T-helper 1 cell treated with Interleukin-12 subunit alpha and Interleukin-12 subunit beta and Interleukin-4 antibody, amounts not matched to agents 30 μg/mL and 1 μg/mL, for 36 hours (primary cell): ENCODE measurements around the gene SIAH3.

Source experiments
- H3K27ac Mint-ChIP-seq: one replicate; pipeline ENCODE4 v1.8.0; 2021; ENCODE audit warnings: mild to moderate bottlenecking, mixed read lengths
- H3K27me3 Mint-ChIP-seq: one replicate; pipeline ENCODE4 v1.8.0; 2021; ENCODE audit warnings: low read depth, mixed read lengths
- H3K36me3 Mint-ChIP-seq: one replicate; pipeline ENCODE4 v1.8.0; 2021; ENCODE audit warnings: low read depth, mixed read lengths
- H3K4me1 Mint-ChIP-seq: one replicate; pipeline ENCODE4 v1.8.0; 2021; ENCODE audit warnings: low read depth, mixed read lengths
- H3K4me3 Mint-ChIP-seq: one replicate; pipeline ENCODE4 v1.8.0; 2021; ENCODE audit warnings: mild to moderate bottlenecking, moderate library complexity, mixed read lengths
- H3K9me3 Mint-ChIP-seq: one replicate; pipeline ENCODE4 v1.8.0; 2021; ENCODE audit warnings: mixed read lengths

Gene SIAH3, protein sequence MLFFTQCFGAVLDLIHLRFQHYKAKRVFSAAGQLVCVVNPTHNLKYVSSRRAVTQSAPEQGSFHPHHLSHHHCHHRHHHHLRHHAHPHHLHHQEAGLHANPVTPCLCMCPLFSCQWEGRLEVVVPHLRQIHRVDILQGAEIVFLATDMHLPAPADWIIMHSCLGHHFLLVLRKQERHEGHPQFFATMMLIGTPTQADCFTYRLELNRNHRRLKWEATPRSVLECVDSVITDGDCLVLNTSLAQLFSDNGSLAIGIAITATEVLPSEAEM

DNA sequence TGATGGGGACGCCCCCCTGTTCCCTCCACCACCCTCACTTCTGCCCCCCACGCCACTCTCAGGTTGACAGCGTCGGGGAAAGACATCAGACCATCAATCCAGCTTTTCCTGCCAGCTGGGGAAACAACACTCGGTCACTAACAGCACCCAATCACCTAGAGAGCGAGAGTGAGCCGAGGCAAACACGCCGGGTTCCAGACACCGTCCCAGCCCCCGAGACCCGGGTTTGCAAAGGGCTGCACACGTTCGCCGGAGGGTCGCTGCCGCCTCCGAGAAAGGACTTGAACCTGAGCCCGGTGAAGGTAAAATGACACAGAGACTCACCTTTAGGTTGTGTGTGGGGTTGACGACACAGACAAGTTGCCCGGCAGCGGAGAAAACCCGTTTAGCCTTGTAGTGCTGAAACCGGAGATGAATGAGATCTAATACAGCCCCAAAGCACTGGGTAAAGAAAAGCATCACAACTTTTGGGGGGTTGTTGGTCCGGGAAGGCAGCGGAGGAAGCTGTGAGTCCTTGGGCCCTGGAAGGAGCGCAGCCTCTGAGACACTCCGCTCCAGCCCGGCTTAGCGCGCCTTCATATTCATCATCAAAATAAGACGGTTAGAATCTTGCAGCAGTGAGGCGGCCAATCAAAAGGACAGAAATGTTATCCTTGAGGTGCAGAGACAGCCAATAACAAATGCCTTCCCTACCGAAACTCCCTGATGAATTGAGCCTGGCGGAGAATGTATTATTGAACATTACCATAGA, at the start of gene SIAH3:
Gene SIAH3, minus strand, starts transcription at position 583 of the 751 bp plus-strand sequence. Its CDS starts 124 bp downstream, at position 459.
- peaks cover 36% of the 10 kb centered on the region for H3K4me1 Mint-ChIP-seq
- peaks cover 64% of the 10 kb centered on the region for H3K27me3 Mint-ChIP-seq
- H3K36me3 Mint-ChIP-seq: no peaks in the 10 kb centered on the region
- H3K27ac Mint-ChIP-seq: no peak within 1 kb of the TSS
- H3K9me3 Mint-ChIP-seq: peaks cover 11% of the 10 kb centered on the region
- peak within 1 kb of the TSS; percentile 84 for H3K4me3 Mint-ChIP-seq

GRCh38 chr13:45899406-45899805, 47.9 kb upstream of the SIAH3 start:
- no peak overlapping the region for H3K27ac Mint-ChIP-seq
- no peak overlapping the region for H3K4me3 Mint-ChIP-seq
- H3K9me3 Mint-ChIP-seq: no peaks in the 10 kb centered on the region
- no peaks in the 10 kb centered on the region for H3K36me3 Mint-ChIP-seq
- H3K4me1 Mint-ChIP-seq: no peaks in the 10 kb centered on the region
- peaks cover 14% of the 10 kb centered on the region for H3K27me3 Mint-ChIP-seq

DNA sequence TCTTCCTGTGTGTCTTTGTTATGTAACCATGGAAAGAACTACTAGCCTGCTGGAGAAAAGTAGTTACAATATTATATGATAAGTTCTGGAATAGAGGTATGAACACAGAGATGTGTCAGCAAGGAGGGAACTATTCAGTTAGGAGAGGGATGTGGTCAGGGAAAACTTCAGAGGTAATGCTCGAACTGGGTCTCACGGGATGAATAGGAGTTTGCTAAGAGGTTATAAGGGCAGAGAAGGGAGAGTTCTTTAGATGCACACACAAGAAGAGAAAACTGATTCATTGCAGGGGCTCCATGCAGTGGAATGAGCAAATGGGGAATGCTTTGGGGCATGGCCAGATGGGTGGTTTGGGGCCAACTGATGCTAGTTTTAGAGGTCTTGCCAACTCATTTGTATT, 46.0 kb upstream of the SIAH3 start:
- no peak overlapping the region for H3K4me3 Mint-ChIP-seq
- no peaks in the 10 kb centered on the region for H3K9me3 Mint-ChIP-seq
- no peaks in the 10 kb centered on the region for H3K36me3 Mint-ChIP-seq
- H3K27ac Mint-ChIP-seq: no peak overlapping the region
- no peaks in the 10 kb centered on the region for H3K4me1 Mint-ChIP-seq
- peaks cover 11% of the 10 kb centered on the region for H3K27me3 Mint-ChIP-seq

DNA sequence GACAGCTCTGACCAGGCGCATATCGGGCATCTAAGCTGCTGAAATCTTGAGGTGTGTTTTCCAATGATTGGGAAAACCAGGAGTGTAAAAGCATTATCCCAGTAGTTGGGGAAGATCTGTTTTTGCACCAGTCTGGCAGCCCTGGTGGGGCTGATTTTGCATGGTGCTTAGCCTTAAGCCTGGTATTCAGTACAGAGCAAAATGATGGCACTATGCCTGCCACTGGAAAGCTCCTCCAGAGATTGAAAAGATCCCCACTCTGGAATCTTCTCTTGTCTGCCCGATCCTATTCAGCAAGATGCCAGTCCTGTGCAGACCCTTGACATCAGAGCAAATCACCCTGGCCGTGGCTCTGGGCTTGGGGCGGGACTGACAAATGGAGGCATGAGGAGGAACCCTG, 44.7 kb upstream of the SIAH3 start:
- Mint-ChIP-seq H3K27me3 (peaks cover 11% of the 10 kb centered on the region), H3K9me3 (no peaks in the 10 kb centered on the region), H3K4me3 (no peak overlapping the region), H3K36me3 (no peaks in the 10 kb centered on the region), H3K27ac (no peak overlapping the region), H3K4me1 (no peaks in the 10 kb centered on the region)

GRCh38 chr13:45895881-45896280, 44.3 kb upstream of the SIAH3 start:
- H3K27ac Mint-ChIP-seq: no peak overlapping the region
- H3K9me3 Mint-ChIP-seq: no peaks in the 10 kb centered on the region
- H3K27me3 Mint-ChIP-seq: peaks cover 11% of the 10 kb centered on the region
- H3K36me3 Mint-ChIP-seq: no peaks in the 10 kb centered on the region
- H3K4me3 Mint-ChIP-seq: no peak overlapping the region
- H3K4me1 Mint-ChIP-seq: no peaks in the 10 kb centered on the region

- Mint-ChIP-seq H3K4me1 (no peaks in the 10 kb centered on the region), H3K36me3 (no peaks in the 10 kb centered on the region), H3K9me3 (no peaks in the 10 kb centered on the region)
Observed at GRCh38 chr13:45892513-45892912, 41.0 kb upstream of the SIAH3 start.

GRCh38 chr13:45889590-45890243, 38.2 kb upstream of the SIAH3 start:
- no peaks in the 10 kb centered on the region for H3K9me3 Mint-ChIP-seq
- H3K27me3 Mint-ChIP-seq: peaks cover 3% of the 10 kb centered on the region
- H3K4me1 Mint-ChIP-seq: no peaks in the 10 kb centered on the region
- H3K4me3 Mint-ChIP-seq: no peak overlapping the region
- no peaks in the 10 kb centered on the region for H3K36me3 Mint-ChIP-seq
- no peak overlapping the region for H3K27ac Mint-ChIP-seq

More at GRCh38 chr13:45892513-45892912, 41.0 kb upstream of the SIAH3 start:
- Mint-ChIP-seq H3K27me3 (peaks cover under 1% of the 10 kb centered on the region), H3K4me3 (no peak overlapping the region), H3K27ac (no peak overlapping the region)

DNA sequence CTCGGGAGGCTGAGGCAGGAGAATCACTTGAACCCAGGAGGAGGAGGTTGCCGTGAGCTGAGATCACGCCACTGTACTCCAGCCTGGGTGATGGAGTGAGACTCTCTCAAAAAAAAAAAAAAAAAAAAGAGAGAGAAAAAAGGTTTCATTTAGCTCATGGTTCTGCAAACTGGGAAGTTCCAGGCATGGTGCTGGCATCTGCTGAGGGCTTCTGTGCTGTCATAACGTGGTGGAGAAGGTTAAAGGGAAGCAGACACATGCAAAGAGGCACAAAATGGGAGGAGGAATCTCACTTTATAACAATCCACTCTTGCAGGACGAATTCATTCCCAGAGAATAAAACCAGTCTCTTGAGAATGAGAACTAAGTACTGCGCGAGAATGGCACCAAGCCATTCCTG, 34.9 kb upstream of the SIAH3 start:
- H3K27me3 Mint-ChIP-seq: peaks cover 18% of the 10 kb centered on the region
- no peak overlapping the region for H3K27ac Mint-ChIP-seq
- no peaks in the 10 kb centered on the region for H3K36me3 Mint-ChIP-seq

GRCh38 chr13:45885194-45885593, 33.6 kb upstream of the SIAH3 start:
- Mint-ChIP-seq H3K4me3 (no peak overlapping the region), H3K36me3 (no peaks in the 10 kb centered on the region), H3K9me3 (no peaks in the 10 kb centered on the region), H3K27me3 (peaks cover 20% of the 10 kb centered on the region), H3K27ac (no peak overlapping the region), H3K4me1 (no peaks in the 10 kb centered on the region)

More for the DNA sequence above, 34.9 kb upstream of the SIAH3 start:
- Mint-ChIP-seq H3K4me1 (no peaks in the 10 kb centered on the region), H3K9me3 (no peaks in the 10 kb centered on the region), H3K4me3 (no peak overlapping the region)

DNA sequence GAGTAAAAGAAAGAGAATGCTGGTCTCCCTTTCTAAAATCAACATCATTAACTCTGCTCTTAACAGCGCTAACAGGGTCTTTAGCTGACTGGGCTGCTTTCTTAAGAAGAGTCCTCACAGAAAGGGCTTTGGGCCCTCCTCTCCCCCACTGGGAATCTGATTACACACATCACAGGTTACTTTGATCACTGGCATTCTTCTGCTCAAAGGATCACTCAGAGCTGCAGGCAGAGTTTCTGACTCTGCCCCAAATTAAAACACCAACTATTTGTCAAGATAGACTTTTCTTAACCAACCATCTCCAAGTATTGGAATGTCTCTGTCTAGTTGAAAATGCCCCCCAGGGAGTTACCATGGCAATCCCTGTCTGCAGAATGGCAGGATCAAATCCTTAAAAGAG, 31.1 kb upstream of the SIAH3 start:
- no peak overlapping the region for H3K4me3 Mint-ChIP-seq
- H3K9me3 Mint-ChIP-seq: no peaks in the 10 kb centered on the region
- H3K27ac Mint-ChIP-seq: no peak overlapping the region
- H3K36me3 Mint-ChIP-seq: no peaks in the 10 kb centered on the region
- H3K27me3 Mint-ChIP-seq: peaks cover 23% of the 10 kb centered on the region
- no peaks in the 10 kb centered on the region for H3K4me1 Mint-ChIP-seq

GRCh38 chr13:45881353-45881752, 29.8 kb upstream of the SIAH3 start:
- Mint-ChIP-seq H3K27me3 (peaks cover 23% of the 10 kb centered on the region), H3K9me3 (no peaks in the 10 kb centered on the region), H3K4me3 (no peak overlapping the region), H3K4me1 (no peaks in the 10 kb centered on the region), H3K27ac (no peak overlapping the region), H3K36me3 (no peaks in the 10 kb centered on the region)

DNA sequence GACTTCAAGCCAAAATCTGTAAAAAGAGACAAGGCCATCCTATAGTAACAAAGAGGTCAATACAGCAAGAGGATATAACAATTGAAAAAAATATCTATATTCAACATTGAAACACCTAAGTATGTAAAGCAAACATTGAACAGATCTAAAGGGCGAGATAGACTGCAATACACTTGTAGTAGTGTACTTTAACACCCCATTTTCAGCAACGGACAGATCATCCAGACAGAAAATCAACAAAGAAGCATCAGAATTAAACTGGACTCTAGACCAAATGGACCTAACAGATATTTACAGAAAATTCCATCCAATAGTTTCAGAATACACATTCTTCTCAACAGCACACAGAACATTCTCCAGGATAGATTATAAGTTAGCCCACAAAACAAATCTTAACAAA, 28.7 kb upstream of the SIAH3 start:
- Mint-ChIP-seq H3K27ac (no peak overlapping the region), H3K9me3 (no peaks in the 10 kb centered on the region), H3K4me1 (no peaks in the 10 kb centered on the region), H3K4me3 (no peak overlapping the region), H3K27me3 (peaks cover 23% of the 10 kb centered on the region), H3K36me3 (no peaks in the 10 kb centered on the region)

GRCh38 chr13:45879666-45880065, 28.1 kb upstream of the SIAH3 start:
- Mint-ChIP-seq H3K4me1 (no peaks in the 10 kb centered on the region), H3K4me3 (no peak overlapping the region), H3K36me3 (no peaks in the 10 kb centered on the region), H3K9me3 (no peaks in the 10 kb centered on the region), H3K27me3 (peaks cover 19% of the 10 kb centered on the region), H3K27ac (no peak overlapping the region)

- Mint-ChIP-seq H3K9me3 (no peaks in the 10 kb centered on the region), H3K27ac (no peak overlapping the region), H3K27me3 (peaks cover 16% of the 10 kb centered on the region), H3K4me3 (no peak overlapping the region), H3K36me3 (no peaks in the 10 kb centered on the region), H3K4me1 (no peaks in the 10 kb centered on the region)
Observed at GRCh38 chr13:45878966-45879365, 27.4 kb upstream of the SIAH3 start.

GRCh38 chr13:45876781-45877180, 25.2 kb upstream of the SIAH3 start:
- H3K4me1 Mint-ChIP-seq: no peaks in the 10 kb centered on the region
- H3K27ac Mint-ChIP-seq: no peak overlapping the region
- no peaks in the 10 kb centered on the region for H3K36me3 Mint-ChIP-seq
- H3K27me3 Mint-ChIP-seq: peaks cover 5% of the 10 kb centered on the region
- H3K4me3 Mint-ChIP-seq: no peak overlapping the region
- H3K9me3 Mint-ChIP-seq: no peaks in the 10 kb centered on the region
